Panc1 (cell line): ENCODE data around the gene SLC35E2B. TPM values are rescaled to one million over a fixed set of nuclear protein-coding genes. Genes with fewer than 3 reads are reported as not detected.

Experiments
- ATAC-seq: fragments of 200-7000 bp; cut with Tn5 transposase; 2 replicates; pipeline ENCODE4 v1.9.1; 2020; ENCODE audit warnings: mild to moderate bottlenecking, moderate library complexity
- BruUV-seq: library from RNA; stranded (reverse); fragments of 400-500 nt; replicated peaks from 2 replicates; lab custom pipeline; 2021; lab: Mats Ljungman, UMichigan
- CTCF ChIA-PET: fragments of 300-600 bp; sonication (Branson Sonifier 250); formaldehyde crosslinking; loops from one replicate; lab custom pipeline; 2022; ENCODE audit warnings: antibody characterized with exemption; lab: Charles Lee
- POLR2A ChIA-PET: fragments of 300-600 bp; sonication (Branson Sonifier 250); formaldehyde crosslinking; loops from one replicate; lab custom pipeline; 2022; ENCODE audit warnings: antibody characterized with exemption; lab: Charles Lee
- DNase-seq: peaks from one replicate; pipeline ENCODE4 v3.0.0-alpha.2; 2010; ENCODE audit warnings: low read depth, low spot score
- H3K27ac ChIP-seq: 2 replicates; pipeline ENCODE4 v1.5.1; 2011; ENCODE audit warnings: mild to moderate bottlenecking, low read length, inconsistent platforms
- H3K27me3 ChIP-seq: fragments of 200-500 bp; sonication (Bioruptor generic); 2 replicates; pipeline ENCODE4 v1.6.0; 2014; ENCODE audit warnings: low read length, inconsistent platforms; ENCODE audit not compliant: control insufficient read depth, insufficient read depth
- H3K36me3 ChIP-seq: fragments of 200-500 bp; sonication (Bioruptor generic); 2 replicates; pipeline ENCODE4 v1.5.1; 2014; ENCODE audit warnings: inconsistent platforms, mild to moderate bottlenecking, low read length, moderate library complexity; ENCODE audit not compliant: control insufficient read depth, insufficient read depth
- H3K4me1 ChIP-seq: 2 replicates; pipeline ENCODE4 v1.5.1; 2011; ENCODE audit warnings: inconsistent platforms, mild to moderate bottlenecking, low read length, moderate library complexity; ENCODE audit not compliant: control insufficient read depth, insufficient read depth
- H3K4me3 ChIP-seq, 2 experiments: 2 replicates each; pipeline ENCODE4 v1.5.1; 2011 to 2012; ENCODE audit warnings: low read depth in 2 of 2, low read length in 2 of 2, mild to moderate bottlenecking in 2 of 2, inconsistent platforms in 1 of 2, moderate library complexity in 1 of 2
- H3K9me3 ChIP-seq: fragments of 200-500 bp; sonication (Bioruptor generic); 2 replicates; pipeline ENCODE4 v1.5.1; 2014; ENCODE audit warnings: low read depth, mild to moderate bottlenecking, inconsistent platforms, low read length, moderate library complexity; ENCODE audit not compliant: control insufficient read depth, insufficient read depth
- POLR2AphosphoS5 ChIP-seq: IDR thresholded peaks from 2 replicates; pipeline ENCODE4 v1.6.1; 2012; ENCODE audit warnings: mild to moderate bottlenecking, low read depth, low read length, moderate library complexity
- SIN3A ChIP-seq: IDR thresholded peaks from 2 replicates; pipeline ENCODE4 v1.6.1; 2012; ENCODE audit warnings: low read depth, mild to moderate bottlenecking, low read length, moderate library complexity, borderline replicate concordance; ENCODE audit not compliant: insufficient read depth
- TCF7L2 ChIP-seq: IDR thresholded peaks from 2 replicates; pipeline ENCODE4 v1.6.1; 2011; ENCODE audit warnings: mild to moderate bottlenecking, low read depth, low read length, inconsistent platforms
- in situ Hi-C: cut with HindIII; loops from 2 replicates; pipeline ENCODE4 v1.10.0; 2016; ENCODE audit warnings: low sequenced_read_pairs, low pct_unique_long_range_greater_than_20kb
- intact Hi-C: fragments of 100-400 bp; cut with micrococcal nuclease; formaldehyde crosslinking; loops from one replicate; pipeline ENCODE4 v1.10.0; 2022; ENCODE audit not compliant: unreplicated experiment
- total RNA-seq: library from RNA; stranded (reverse); gene quantifications from one replicate; pipeline ENCODE4 v1.2.1, GENCODE V29; 2021; ENCODE audit not compliant: unreplicated experiment
- TF ChIP-seq, protein P1 (sequence below), 2 experiments: IDR thresholded peaks; 2 replicates each; pipeline ENCODE4 v1.6.1; 2011 to 2012; ENCODE audit warnings: low read depth in 2 of 2, control low read depth in 1 of 2, low read length in 1 of 2, mild to moderate bottlenecking in 1 of 2, moderate library complexity in 1 of 2; ENCODE audit not compliant: insufficient read depth in 1 of 2
- TF ChIP-seq, protein P2 (sequence below): fragments of 450-650 bp; IDR thresholded peaks from 2 replicates; pipeline ENCODE4 v1.5.1; 2017; ENCODE audit warnings: mild to moderate bottlenecking

SLC35E2B gene
- total RNA-seq, 1 experiment from 2014 or later: 75.7 TPM

DNA sequence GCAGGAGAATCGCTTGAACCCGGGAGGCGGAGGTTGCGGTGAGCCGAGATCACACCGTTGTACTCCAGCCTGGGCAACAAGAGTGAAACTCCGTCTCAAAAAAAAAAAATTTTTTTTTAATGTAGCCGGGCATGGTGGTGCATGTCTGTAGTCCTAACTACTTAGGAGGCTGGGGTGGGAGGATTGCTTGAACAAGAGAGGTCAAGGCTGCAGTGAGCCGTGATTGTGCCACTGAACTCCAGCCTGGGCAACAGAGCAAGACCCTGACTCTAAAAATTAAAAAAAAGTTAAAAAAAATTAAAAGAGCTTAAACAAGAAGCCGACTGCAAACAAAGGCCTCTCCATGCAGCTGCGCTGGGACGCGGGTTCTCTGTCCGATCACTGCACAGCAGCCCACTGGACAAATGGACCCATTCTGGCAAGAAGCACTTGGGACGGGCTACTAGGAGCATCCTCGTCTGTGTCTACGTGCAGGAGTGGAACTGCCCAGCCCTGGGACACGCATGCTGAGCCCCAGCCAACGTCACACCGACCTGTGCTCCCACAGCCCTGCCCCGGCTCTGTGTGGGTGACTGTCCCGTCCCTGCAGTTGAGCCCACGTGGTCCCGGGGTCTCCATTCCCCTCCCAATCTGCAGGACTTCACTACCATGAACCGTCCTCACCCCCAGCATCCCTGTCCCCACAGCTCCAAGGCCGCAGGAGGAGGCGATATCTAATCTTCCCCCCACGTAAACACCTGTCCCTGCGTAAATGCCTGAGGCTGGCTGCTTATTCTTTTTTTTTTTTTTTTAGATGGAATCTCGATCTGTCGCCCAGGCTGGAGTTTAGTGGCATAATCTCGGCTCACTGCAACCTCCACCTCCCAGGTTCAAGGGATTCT lies 12.3 kb downstream of the SLC35E2B start:
- ChIA-PET CTCF (interaction anchor here (0.7 kb wide), 1 partner anchor 14 kb away, joined by 3 read pairs; no protein-coding TSS in a partner anchor), POLR2A (interaction anchor here (0.7 kb wide), 1 partner anchor 63 kb away, joined by 13 read pairs; no protein-coding TSS in a partner anchor)
- BruUV-seq: TSS peak; percentile 67
- H3K27me3 ChIP-seq: no peaks in the 10 kb centered on the region
- intact Hi-C loops: no loop called here
- in situ Hi-C loops: no loop called here
- DNase-seq: no peak
- H3K9me3 ChIP-seq: no peaks in the 10 kb centered on the region
- TF ChIP-seq SIN3A: no peak
- TF ChIP-seq, protein P1, sequence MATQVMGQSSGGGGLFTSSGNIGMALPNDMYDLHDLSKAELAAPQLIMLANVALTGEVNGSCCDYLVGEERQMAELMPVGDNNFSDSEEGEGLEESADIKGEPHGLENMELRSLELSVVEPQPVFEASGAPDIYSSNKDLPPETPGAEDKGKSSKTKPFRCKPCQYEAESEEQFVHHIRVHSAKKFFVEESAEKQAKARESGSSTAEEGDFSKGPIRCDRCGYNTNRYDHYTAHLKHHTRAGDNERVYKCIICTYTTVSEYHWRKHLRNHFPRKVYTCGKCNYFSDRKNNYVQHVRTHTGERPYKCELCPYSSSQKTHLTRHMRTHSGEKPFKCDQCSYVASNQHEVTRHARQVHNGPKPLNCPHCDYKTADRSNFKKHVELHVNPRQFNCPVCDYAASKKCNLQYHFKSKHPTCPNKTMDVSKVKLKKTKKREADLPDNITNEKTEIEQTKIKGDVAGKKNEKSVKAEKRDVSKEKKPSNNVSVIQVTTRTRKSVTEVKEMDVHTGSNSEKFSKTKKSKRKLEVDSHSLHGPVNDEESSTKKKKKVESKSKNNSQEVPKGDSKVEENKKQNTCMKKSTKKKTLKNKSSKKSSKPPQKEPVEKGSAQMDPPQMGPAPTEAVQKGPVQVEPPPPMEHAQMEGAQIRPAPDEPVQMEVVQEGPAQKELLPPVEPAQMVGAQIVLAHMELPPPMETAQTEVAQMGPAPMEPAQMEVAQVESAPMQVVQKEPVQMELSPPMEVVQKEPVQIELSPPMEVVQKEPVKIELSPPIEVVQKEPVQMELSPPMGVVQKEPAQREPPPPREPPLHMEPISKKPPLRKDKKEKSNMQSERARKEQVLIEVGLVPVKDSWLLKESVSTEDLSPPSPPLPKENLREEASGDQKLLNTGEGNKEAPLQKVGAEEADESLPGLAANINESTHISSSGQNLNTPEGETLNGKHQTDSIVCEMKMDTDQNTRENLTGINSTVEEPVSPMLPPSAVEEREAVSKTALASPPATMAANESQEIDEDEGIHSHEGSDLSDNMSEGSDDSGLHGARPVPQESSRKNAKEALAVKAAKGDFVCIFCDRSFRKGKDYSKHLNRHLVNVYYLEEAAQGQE (IDR thresholded peaks at IDR 0.05; ENCODE audit: insufficient read depth in 1 of 2, low read depth in 2 of 2, low read length in 1 of 2): no peak
- TF ChIP-seq, protein P2, sequence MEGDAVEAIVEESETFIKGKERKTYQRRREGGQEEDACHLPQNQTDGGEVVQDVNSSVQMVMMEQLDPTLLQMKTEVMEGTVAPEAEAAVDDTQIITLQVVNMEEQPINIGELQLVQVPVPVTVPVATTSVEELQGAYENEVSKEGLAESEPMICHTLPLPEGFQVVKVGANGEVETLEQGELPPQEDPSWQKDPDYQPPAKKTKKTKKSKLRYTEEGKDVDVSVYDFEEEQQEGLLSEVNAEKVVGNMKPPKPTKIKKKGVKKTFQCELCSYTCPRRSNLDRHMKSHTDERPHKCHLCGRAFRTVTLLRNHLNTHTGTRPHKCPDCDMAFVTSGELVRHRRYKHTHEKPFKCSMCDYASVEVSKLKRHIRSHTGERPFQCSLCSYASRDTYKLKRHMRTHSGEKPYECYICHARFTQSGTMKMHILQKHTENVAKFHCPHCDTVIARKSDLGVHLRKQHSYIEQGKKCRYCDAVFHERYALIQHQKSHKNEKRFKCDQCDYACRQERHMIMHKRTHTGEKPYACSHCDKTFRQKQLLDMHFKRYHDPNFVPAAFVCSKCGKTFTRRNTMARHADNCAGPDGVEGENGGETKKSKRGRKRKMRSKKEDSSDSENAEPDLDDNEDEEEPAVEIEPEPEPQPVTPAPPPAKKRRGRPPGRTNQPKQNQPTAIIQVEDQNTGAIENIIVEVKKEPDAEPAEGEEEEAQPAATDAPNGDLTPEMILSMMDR: no peak
- no peak for TF ChIP-seq POLR2AphosphoS5
- TF ChIP-seq TCF7L2: no peak
- peaks cover 25% of the 10 kb centered on the region for H3K4me1 ChIP-seq
- no peak overlapping the region for H3K27ac ChIP-seq
- ATAC-seq: no peak
- no peaks in the 10 kb centered on the region for H3K36me3 ChIP-seq
- no peak overlapping the region for H3K4me3 ChIP-seq

DNA sequence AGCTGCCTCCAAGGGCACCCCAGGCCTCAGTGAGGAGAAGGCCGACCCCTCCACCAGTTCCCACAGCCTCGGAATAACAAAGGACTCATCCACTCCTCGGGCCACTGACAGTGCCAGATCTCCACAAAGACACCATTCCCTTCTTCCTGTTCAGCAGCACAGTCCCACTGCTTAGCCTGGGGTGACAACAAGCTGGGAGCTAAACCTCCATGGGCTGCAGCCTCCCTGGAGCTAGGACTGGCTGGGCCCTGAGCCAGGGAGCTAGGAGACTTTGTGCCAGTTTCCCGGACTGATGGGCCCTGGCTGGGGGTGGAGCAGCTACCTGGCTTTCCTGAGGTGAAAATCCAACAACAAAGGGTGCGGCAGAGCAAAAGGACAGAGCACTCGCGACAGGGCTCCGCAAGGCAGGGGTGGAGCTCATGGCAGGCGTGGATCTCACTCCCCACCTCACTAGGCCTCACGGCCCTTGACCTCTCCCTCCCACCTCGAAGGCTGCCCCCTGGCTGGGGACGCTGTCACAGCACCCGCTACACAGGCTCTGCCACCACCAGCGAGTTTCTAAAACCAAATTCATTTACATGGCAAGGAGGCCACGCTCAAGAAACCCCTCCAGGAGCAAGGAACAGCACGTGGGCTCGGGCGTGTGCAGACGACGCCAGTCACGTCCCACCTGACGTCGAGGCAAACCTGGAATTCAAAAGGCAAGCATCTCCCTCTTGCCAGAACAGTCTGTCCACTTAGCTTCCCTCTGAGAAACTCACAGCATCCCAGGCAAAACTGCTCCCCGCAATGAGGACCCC lies 13.8 kb downstream of the SLC35E2B start:
- in situ Hi-C loops: no loop called here
- no peak for TF ChIP-seq TCF7L2
- TF ChIP-seq, protein P2: no peak; the same call in 1 of the 2 replicates
- TF ChIP-seq, protein P1 (IDR thresholded peaks at IDR 0.05; ENCODE audit: insufficient read depth in 1 of 2, low read depth in 2 of 2, low read length in 1 of 2): no peak
- TF ChIP-seq POLR2AphosphoS5: no peak
- TF ChIP-seq SIN3A: no peak
- Histone ChIP-seq H3K4me1 (peaks cover 25% of the 10 kb centered on the region), H3K9me3 (no peaks in the 10 kb centered on the region), H3K27me3 (no peaks in the 10 kb centered on the region), H3K4me3 (no peak overlapping the region), H3K27ac (no peak overlapping the region), H3K36me3 (no peaks in the 10 kb centered on the region)
- CTCF ChIA-PET: interaction anchor here (0.9 kb wide), 1 partner anchor 13 kb away, joined by 4 read pairs; no protein-coding TSS in a partner anchor
- POLR2A ChIA-PET: no interaction called here
- DNase-seq (peak; percentile 12), ATAC-seq (peak; percentile 78)
- no TSS peak for BruUV-seq
- intact Hi-C loops: no loop called here
